Ovary (tissue), 9 donors: ENCODE data around the gene YAE1. TPM values are rescaled to one million over a fixed set of nuclear protein-coding genes. Genes with fewer than 3 reads are reported as not detected.

Experiments used
- DNase-seq, 5 donors: peaks; one replicate each; pipeline ENCODE4 v3.0.0-alpha.2; 2019 to 2020
- H3K27ac ChIP-seq, 2 donors: fragments of 200-600 bp; one replicate each; pipeline versions ENCODE4 v1.5.1 to v1.8.0; 2019 to 2022
- H3K27me3 ChIP-seq: fragments of 200-600 bp; one replicate; pipeline ENCODE4 v1.8.0; 2022
- H3K36me3 ChIP-seq: fragments of 200-600 bp; sonication (generic); one replicate; pipeline ENCODE4 v1.5.1; 2019
- H3K4me1 ChIP-seq: one replicate; pipeline ENCODE4 v1.8.1; 2013; ENCODE audit warnings: mild to moderate bottlenecking, moderate library complexity; ENCODE audit not compliant: insufficient read depth
- H3K4me3 ChIP-seq: fragments of 200-600 bp; sonication (generic); one replicate; pipeline ENCODE4 v1.5.1; 2017
- H3K9me3 ChIP-seq, 2 donors: fragments of 200-600 bp in 1 of 2; sonication (generic) in 1 of 2; one replicate each; pipeline versions ENCODE4 v1.5.1 to v1.8.1; 2013 to 2019; ENCODE audit warnings: mild to moderate bottlenecking in 1 of 2, moderate library complexity in 1 of 2
- EP300 ChIP-seq: sonication (generic); formaldehyde crosslinking; IDR thresholded peaks from one replicate; pipeline ENCODE4 v1.6.1; 2017; ENCODE audit warnings: antibody characterized with exemption
- POLR2A ChIP-seq: fragments of 450-650 bp; IDR thresholded peaks from one replicate; pipeline ENCODE4 v1.6.1; 2017; ENCODE audit warnings: antibody characterized with exemption, mild to moderate bottlenecking, moderate library complexity
- WGBS, 3 donors: extraction: QIAGEN DNeasy Blood & Tissue Kit in 1 of 3; methylation state at CpG; one replicate each; pipeline versions ENCODE4 v1.1.5 to v1.1.7; 2013 to 2017; 5-methylcytosine and 5-hydroxymethylcytosine counted together
- intact Hi-C, 4 donors: fragments of 100-400 bp; cut with DNase I; formaldehyde crosslinking; loops; one replicate each; pipeline versions ENCODE4 v1.11.0 to v1.15.1; 2022 to 2023
- polyA plus RNA-seq, 2 donors: library from polyadenylated mRNA; stranded (reverse); fragments of 200-250 nt in 1 of 2; fragments of 350-450 nt in 1 of 2; fragmentation: Illumina TruSeq in 1 of 2; extraction: RNeasy Lipid Tissue Mini Kit (QIAGEN cat#74804) in 1 of 2; gene quantifications; one replicate each; pipeline ENCODE4 v1.2.3, GENCODE V29; 2013 to 2014
- total RNA-seq, 7 donors: library from RNA; depleted of rRNA in 2 of 7; stranded (reverse); fragments of >200 nt in 2 of 7; fragmentation: NEBNext Ultra II Directional in 3 of 7; extraction: Animal tissue kit (Norgen Biotek cat#: 25700) in 3 of 7; gene quantifications; one replicate each; pipeline versions ENCODE4 v1.1.0 to v1.2.4, GENCODE V29; 2016 to 2023
- TF ChIP-seq, protein P1 (sequence below), 3 donors: fragments of 450-650 bp in 2 of 3; fragments of 200-600 bp in 1 of 3; IDR thresholded peaks; one replicate each; pipeline versions ENCODE4 v1.5.1 to v1.8.0; 2016 to 2022; ENCODE audit warnings: antibody characterized with exemption in 3 of 3, mild to moderate bottlenecking in 1 of 3
- donor health status: DM: no; HTN: no; CAD: no; lungs with moderate emphysema.
- donor health status: DM: no; HTN: no; CAD: no.
- donor health status: Bipolar disorder and iron deficiency.
- donor health status: DM: yes; HTN: yes; CAD: no.
- donor health status: DM: no; HTN: no; CAD: no.
- donor health status: DM: yes; HTN: yes; CAD: no.

The YAE1 gene
- total and polyA plus RNA-seq, 9 donors, result 21.0 to 33.6 (median 28.5) TPM

DNA sequence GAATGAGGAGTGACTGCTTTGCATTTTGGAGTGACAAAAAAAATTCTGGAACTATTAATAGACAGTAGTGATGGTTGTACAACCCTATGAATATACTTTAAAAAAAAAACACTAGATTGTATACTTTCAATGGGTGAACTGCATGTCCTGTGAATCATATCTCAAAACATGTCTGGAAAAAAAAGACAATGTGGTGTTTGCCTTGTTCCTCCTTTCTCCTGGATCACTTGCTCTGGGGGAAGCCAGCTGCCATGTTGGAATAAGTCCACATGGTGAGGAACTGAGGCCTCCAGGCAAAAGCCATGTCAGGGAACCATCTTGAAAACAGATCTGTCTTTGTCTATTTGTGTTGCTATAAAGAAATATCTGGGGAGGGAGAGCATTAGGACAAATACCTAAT is 39.5 kb upstream of the YAE1 start:
- Histone ChIP-seq H3K9me3 (no peaks in the 10 kb centered on the region), H3K27ac (no peak overlapping the region), H3K27me3 (no peaks in the 10 kb centered on the region), H3K4me1 (no peaks in the 10 kb centered on the region), H3K36me3 (no peaks in the 10 kb centered on the region), H3K4me3 (no peak overlapping the region)
- intact Hi-C loops, result no loop called here
- no peak for DNase-seq
- TF ChIP-seq POLR2A, result no peak
- TF ChIP-seq, protein P1, sequence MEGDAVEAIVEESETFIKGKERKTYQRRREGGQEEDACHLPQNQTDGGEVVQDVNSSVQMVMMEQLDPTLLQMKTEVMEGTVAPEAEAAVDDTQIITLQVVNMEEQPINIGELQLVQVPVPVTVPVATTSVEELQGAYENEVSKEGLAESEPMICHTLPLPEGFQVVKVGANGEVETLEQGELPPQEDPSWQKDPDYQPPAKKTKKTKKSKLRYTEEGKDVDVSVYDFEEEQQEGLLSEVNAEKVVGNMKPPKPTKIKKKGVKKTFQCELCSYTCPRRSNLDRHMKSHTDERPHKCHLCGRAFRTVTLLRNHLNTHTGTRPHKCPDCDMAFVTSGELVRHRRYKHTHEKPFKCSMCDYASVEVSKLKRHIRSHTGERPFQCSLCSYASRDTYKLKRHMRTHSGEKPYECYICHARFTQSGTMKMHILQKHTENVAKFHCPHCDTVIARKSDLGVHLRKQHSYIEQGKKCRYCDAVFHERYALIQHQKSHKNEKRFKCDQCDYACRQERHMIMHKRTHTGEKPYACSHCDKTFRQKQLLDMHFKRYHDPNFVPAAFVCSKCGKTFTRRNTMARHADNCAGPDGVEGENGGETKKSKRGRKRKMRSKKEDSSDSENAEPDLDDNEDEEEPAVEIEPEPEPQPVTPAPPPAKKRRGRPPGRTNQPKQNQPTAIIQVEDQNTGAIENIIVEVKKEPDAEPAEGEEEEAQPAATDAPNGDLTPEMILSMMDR (IDR thresholded peaks at IDR 0.05), result no peak
- TF ChIP-seq EP300, result no peak

DNA sequence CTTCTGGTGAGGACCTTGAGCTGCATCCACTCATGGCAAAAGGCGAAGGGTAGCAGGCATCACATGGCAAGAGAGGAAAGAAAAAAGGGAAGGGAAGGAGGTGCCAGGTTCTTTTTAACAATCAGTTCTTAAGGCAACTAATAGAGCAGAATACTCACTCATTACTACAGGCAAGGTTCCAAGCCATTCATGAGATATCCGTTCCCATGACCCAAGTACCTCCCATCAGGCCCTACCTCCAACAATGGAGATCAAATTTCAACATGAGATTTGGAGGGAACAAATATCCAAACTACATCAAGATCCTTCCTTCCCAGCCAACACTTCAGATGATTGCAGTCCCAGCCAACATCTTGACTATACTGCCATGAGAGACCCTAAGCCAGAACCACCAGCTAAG is 38.9 kb upstream of the YAE1 start:
- H3K9me3 ChIP-seq, result no peaks in the 10 kb centered on the region
- no peak overlapping the region for H3K27ac ChIP-seq
- no peaks in the 10 kb centered on the region for H3K27me3 ChIP-seq
- no peak for DNase-seq
- no peak overlapping the region for H3K4me3 ChIP-seq
- no peaks in the 10 kb centered on the region for H3K36me3 ChIP-seq
- H3K4me1 ChIP-seq, result no peaks in the 10 kb centered on the region
- TF ChIP-seq, protein P1 (IDR thresholded peaks at IDR 0.05), result no peak
- TF ChIP-seq EP300 (no peak), POLR2A (no peak)
- intact Hi-C loops, result no loop called here
- 44 to 59% (median 46%) methylated on average over 2 of the region's 2 CpGs for WGBS, 3 donors

DNA sequence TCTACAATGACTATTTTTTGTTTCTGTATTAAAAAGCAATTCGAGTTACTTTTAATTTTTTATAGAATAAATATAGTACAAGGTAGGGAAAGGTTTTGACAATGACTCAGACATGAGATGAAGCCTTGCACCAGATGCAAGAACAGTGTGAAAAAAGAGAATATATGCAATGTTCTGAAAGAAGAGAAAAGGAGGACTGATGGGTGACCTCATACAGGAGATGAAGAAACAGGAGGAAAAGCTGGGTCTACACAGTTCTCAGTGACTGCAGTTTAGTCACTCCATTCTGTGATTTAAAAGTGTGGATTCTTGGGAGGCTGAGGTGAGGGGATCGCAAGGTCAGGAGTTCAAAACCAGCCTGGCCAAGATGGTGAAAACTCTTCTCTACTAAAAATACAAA is 38.3 kb upstream of the YAE1 start:
- no peaks in the 10 kb centered on the region for H3K9me3 ChIP-seq
- 60 to 70% (median 63%) methylated on average over 2 of the region's 2 CpGs for WGBS, 3 donors
- H3K4me3 ChIP-seq, result no peak overlapping the region
- no peak for DNase-seq
- intact Hi-C loops, result no loop called here
- TF ChIP-seq EP300 (no peak), POLR2A (no peak)
- TF ChIP-seq, protein P1 (IDR thresholded peaks at IDR 0.05), result no peak
- H3K36me3 ChIP-seq, result no peaks in the 10 kb centered on the region
- no peaks in the 10 kb centered on the region for H3K4me1 ChIP-seq
- no peak overlapping the region for H3K27ac ChIP-seq
- H3K27me3 ChIP-seq, result no peaks in the 10 kb centered on the region

DNA sequence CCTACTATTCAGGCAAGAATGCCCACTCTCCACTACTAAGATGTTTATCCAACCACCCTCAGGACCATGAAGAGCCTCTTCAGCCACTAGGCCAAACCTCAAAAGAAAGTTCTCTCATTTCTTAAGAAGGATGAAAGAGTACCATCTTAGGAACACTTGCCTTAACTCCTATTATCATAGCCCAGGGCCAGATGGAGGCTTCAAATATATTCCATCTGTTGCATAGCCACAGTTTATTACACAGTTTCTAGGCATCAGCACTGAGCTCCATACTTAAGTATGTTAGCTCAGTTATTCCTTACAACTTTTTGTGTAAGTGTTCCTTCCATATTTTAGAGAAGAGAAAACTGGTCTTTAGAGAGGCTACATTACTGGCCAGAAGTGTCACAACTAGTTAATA is 37.4 kb upstream of the YAE1 start:
- no peak for DNase-seq
- Histone ChIP-seq H3K36me3 (no peaks in the 10 kb centered on the region), H3K9me3 (no peaks in the 10 kb centered on the region), H3K4me1 (no peaks in the 10 kb centered on the region), H3K27ac (no peak overlapping the region), H3K4me3 (no peak overlapping the region), H3K27me3 (no peaks in the 10 kb centered on the region)
- intact Hi-C loops, result no loop called here
- TF ChIP-seq POLR2A (no peak), EP300 (no peak)
- TF ChIP-seq, protein P1 (IDR thresholded peaks at IDR 0.05), result no peak

DNA sequence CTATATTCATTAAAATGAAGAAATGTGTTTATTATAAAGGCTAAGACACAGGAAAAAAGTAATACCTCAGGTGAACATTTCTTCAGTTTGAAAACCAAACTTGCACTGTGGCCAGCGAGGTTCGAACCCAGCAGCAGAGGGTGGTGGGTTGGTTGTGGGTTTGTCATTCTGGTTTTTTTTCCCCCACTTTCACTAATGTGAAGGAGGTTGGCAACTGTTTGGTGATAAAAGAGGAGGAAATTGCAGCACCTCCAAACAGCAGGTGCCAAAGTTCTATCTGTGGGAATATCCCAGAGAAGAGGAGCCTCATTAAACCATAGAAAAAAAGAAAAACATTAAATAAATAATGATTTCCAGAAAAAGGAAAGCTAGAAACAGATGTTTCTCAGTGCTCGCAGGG is 36.6 kb upstream of the YAE1 start:
- Histone ChIP-seq H3K27ac (no peak overlapping the region), H3K36me3 (no peaks in the 10 kb centered on the region), H3K4me1 (no peaks in the 10 kb centered on the region), H3K9me3 (no peaks in the 10 kb centered on the region), H3K4me3 (no peak overlapping the region), H3K27me3 (no peaks in the 10 kb centered on the region)
- 73 to 77% (median 76%) methylated on average over 3 of the region's 3 CpGs for WGBS, 3 donors
- TF ChIP-seq, protein P1 (IDR thresholded peaks at IDR 0.05), result no peak
- TF ChIP-seq EP300 (no peak), POLR2A (no peak)
- intact Hi-C loops, result no loop called here
- no peak for DNase-seq
